ENCODE data around the gene PROSER2. TPM values are rescaled to one million over a fixed set of nuclear protein-coding genes. Genes with fewer than 3 reads are reported as not detected.
A peak's percentile ranks its signal among the peaks of the same experiment; 100 is the strongest.

PROSER2 gene
- total and polyA plus RNA-seq, 9 of the 15 experiments (the other 6 are each of a cell fraction or from before 2014, with no cell fraction given), result 0.62 to 14.8 (median 2.9) TPM

DNA sequence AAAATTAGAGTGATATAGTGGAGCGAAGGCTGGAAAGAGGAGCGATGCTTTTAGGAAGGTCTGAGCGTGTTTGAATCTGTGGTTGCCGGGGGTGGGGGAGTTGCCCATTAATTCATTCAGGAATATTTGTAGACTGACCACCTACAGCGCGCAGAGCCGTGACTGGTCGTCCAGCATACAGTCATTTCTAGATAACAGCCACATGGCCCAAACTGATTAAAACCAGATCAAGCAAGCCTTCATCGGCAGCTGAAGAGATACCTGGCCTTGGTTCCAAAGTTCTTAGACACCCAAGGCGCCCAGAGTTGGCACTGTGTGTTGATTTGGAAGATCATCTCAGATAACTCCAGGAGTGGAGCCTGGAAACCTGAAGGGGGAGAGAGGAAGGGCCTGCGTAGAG, 1.7 kb downstream of the PROSER2 start (continued):
- no peak for TF ChIP-seq CUX1 (CRISPR knock-in tag; IDR thresholded peaks at IDR 0.05)
- no peak for TF ChIP-seq ATF1 (CRISPR knock-in tag; IDR thresholded peaks at IDR 0.05)
- peak; percentile 56 for TF ChIP-seq ATF1 (tag; IDR thresholded peaks at IDR 0.05)
- no peak for TF ChIP-seq SRSF7 (optimal IDR thresholded peaks at IDR 0.05; ENCODE audit: low read depth, low read length)
- no peak for TF ChIP-seq HLTF (IDR thresholded peaks at IDR 0.05)
- TF ChIP-seq FOS (IDR thresholded peaks at IDR 0.05; ENCODE audit: extremely low read depth, insufficient read length), result no peak
- no peak for TF ChIP-seq NRF1 (conservative IDR thresholded peaks at IDR 0.05 in 1 of 2, IDR thresholded peaks at IDR 0.05 in 1 of 2)
- TF ChIP-seq, protein P1, sequence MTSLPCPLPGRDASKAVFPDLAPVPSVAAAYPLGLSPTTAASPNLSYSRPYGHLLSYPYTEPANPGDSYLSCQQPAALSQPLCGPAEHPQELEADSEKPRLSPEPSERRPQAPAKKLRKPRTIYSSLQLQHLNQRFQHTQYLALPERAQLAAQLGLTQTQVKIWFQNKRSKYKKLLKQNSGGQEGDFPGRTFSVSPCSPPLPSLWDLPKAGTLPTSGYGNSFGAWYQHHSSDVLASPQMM (CRISPR knock-in tag; IDR thresholded peaks at IDR 0.05), result no peak
- TF ChIP-seq, protein P2, sequence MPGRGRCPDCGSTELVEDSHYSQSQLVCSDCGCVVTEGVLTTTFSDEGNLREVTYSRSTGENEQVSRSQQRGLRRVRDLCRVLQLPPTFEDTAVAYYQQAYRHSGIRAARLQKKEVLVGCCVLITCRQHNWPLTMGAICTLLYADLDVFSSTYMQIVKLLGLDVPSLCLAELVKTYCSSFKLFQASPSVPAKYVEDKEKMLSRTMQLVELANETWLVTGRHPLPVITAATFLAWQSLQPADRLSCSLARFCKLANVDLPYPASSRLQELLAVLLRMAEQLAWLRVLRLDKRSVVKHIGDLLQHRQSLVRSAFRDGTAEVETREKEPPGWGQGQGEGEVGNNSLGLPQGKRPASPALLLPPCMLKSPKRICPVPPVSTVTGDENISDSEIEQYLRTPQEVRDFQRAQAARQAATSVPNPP (IDR thresholded peaks at IDR 0.05; ENCODE audit: borderline replicate concordance, insufficient read depth, insufficient read length), result no peak
- TF ChIP-seq CREM (IDR thresholded peaks at IDR 0.05; ENCODE audit: low read depth), result peak; percentile 39
- no peak for TF ChIP-seq ZNF217 (CRISPR knock-in tag; IDR thresholded peaks at IDR 0.05)
- TF ChIP-seq FOXK2 (conservative IDR thresholded peaks at IDR 0.05 in 1 of 2, IDR thresholded peaks at IDR 0.05 in 1 of 2; ENCODE audit: low read depth in 2 of 2), result no peak
- no peak for TF ChIP-seq ATF4 (CRISPR knock-in tag; IDR thresholded peaks at IDR 0.05)
- no peak for TF ChIP-seq ILK (tag; IDR thresholded peaks at IDR 0.05; ENCODE audit: borderline replicate concordance, low read depth)
- TF ChIP-seq ZNF384 (IDR thresholded peaks at IDR 0.05; ENCODE audit: low read depth, low read length), result no peak
- TF ChIP-seq PHF8 (IDR thresholded peaks at IDR 0.05; ENCODE audit: borderline replicate concordance, low read length), result no peak
